ENCODE results near the gene POLDIP2. TPM values are rescaled to one million over a fixed set of nuclear protein-coding genes. Genes with fewer than 3 reads are reported as not detected.

Gene POLDIP2
- total RNA-seq, 1 donor from 2014 or later: 119 TPM

- ATAC-seq (peak; percentile 94), DNase-seq (ENCODE audit: low spot score) (peak; percentile 96)
These were observed 38.3 kb downstream of the POLDIP2 start, which contains the start of gene TMEM97 for GRCh38 chr17:28318759-28319597. Gene TMEM97 (plus strand): TSS chr17:28319200. CDS start chr17:28319240, 40 bp downstream.

DNA sequence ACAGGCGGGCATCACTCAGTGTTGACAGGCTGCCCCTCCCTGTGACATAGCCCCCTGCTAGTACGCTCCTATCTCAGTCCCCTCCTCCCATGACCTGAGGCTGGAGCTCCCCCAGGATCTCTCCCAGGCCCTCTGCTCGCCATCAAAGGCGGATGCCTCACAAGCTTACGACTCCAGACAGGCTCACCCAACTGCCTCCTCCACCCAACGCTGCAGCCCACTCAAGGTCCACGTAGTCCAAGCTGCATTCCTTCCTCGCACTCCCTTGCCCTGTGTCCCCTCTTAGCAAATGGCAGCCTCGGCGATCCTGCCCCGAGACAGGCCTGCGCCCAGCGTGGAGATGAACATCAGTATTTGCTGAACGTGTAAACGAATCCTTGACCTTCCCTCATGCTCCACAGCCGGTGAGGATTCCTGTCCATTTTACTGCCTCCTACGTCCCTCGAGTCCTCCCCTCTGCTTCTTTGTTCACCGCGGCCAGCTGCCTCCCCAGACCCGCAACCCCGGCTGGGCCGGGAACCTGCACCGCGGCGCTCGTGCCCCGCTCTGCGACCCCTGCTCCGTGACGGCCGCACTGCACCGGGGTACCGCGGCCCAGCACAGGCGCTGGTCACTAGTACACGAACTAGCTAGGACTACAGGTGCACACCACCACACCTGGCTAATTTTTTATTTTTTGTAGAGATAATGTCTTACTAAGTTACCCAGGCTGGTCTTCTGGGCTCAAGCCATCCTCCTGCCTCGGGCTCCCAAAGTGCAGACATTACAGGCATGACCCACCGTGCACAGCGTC, 39.2 kb downstream of the POLDIP2 start:
- no peak for DNase-seq (ENCODE audit: low spot score)
- ATAC-seq: no peak

- ATAC-seq (no peak), DNase-seq (ENCODE audit: low spot score) (no peak)
These were observed 40.0 kb downstream of the POLDIP2 start for GRCh38 chr17:28317099-28317965.

GRCh38 chr17:28315846-28316705, 41.3 kb downstream of the POLDIP2 start:
- DNase-seq (ENCODE audit: low spot score) (no peak), ATAC-seq (no peak)

- ATAC-seq (peak; percentile 41), DNase-seq (ENCODE audit: low spot score) (peak; percentile 73)
These were observed 43.5 kb downstream of the POLDIP2 start for GRCh38 chr17:28313841-28314240.

GRCh38 chr17:28306954-28307401, 50.3 kb downstream of the POLDIP2 start:
- ATAC-seq (no peak), DNase-seq (ENCODE audit: low spot score) (no peak)

- ATAC-seq: no peak
- DNase-seq (ENCODE audit: low spot score): no peak
These were observed 58.9 kb downstream of the POLDIP2 start for GRCh38 chr17:28298449-28298848.

Other genes with a start within 250 kb of the POLDIP2 start
- 29.6 TPM for gene TMEM97, start 38.3 kb downstream of the POLDIP2 start, total RNA-seq
- gene IFT20, start 22.1 kb downstream of the POLDIP2 start, total RNA-seq: 24.2 TPM
- gene TNFAIP1, start 21.8 kb downstream of the POLDIP2 start, total RNA-seq: 28.8 TPM
- not detected for gene SEBOX, start 7.7 kb upstream of the POLDIP2 start, total RNA-seq
- gene VTN, start 12.8 kb upstream of the POLDIP2 start, total RNA-seq: 3,241 TPM
- gene SARM1, start 14.2 kb upstream of the POLDIP2 start, total RNA-seq: 5.8 TPM
- gene SLC46A1, start 48.7 kb upstream of the POLDIP2 start, total RNA-seq: 46.2 TPM
- gene SLC13A2, start 116.1 kb upstream of the POLDIP2 start, total RNA-seq: 0.55 TPM
- not detected for gene FOXN1, start 148.8 kb upstream of the POLDIP2 start, total RNA-seq
- gene UNC119, start 195.1 kb upstream of the POLDIP2 start, total RNA-seq: 14.3 TPM
- 10.1 TPM for gene PIGS, start 214.0 kb upstream of the POLDIP2 start, total RNA-seq
- gene ALDOC, start 219.4 kb upstream of the POLDIP2 start, total RNA-seq: 46.8 TPM
- 8.8 TPM for gene SPAG5, start 241.5 kb upstream of the POLDIP2 start, total RNA-seq